Astrocyte (in vitro differentiated cells and primary cell): ENCODE measurements around the gene C17orf107.

Experiments used
- CTCF ChIP-seq: IDR thresholded peaks from 2 replicates; pipeline ENCODE4 v1.5.1; 2011; ENCODE audit warnings: low read depth, mild to moderate bottlenecking, inconsistent platforms, low read length, moderate library complexity; ENCODE audit not compliant: insufficient read depth
- EZH2 ChIP-seq: IDR thresholded peaks from 2 replicates; pipeline ENCODE4 v1.6.1; 2012; ENCODE audit warnings: mild to moderate bottlenecking, low read length, inconsistent platforms; ENCODE audit not compliant: insufficient read depth

GRCh38 chr17:4937553-4937952 is 38.2 kb downstream of the C17orf107 start:
- TF ChIP-seq CTCF (no peak), EZH2 (no peak)
